Immature natural killer cell (primary cell): Measurements from ENCODE around the gene INPP5F. TPM values are rescaled to one million over a fixed set of nuclear protein-coding genes. Genes with fewer than 3 reads are reported as not detected.

ENCODE experiments used
- DNase-seq, 3 donors: peaks; one replicate each; pipeline ENCODE4 v3.0.0; 2022; ENCODE audit warnings: mixed read lengths in 1 of 3
- H3K27ac Mint-ChIP-seq, 6 donors: one replicate each; pipeline ENCODE4 v1.8.0; 2020; ENCODE audit warnings: mixed read lengths in 6 of 6, mild to moderate bottlenecking in 5 of 6, inconsistent platforms in 4 of 6, moderate library complexity in 3 of 6
- H3K27me3 Mint-ChIP-seq, 3 donors: one replicate each; pipeline ENCODE4 v1.8.0; 2020 to 2021; ENCODE audit warnings: low read depth in 3 of 3, mild to moderate bottlenecking in 3 of 3, mixed read lengths in 3 of 3, moderate library complexity in 3 of 3, inconsistent platforms in 1 of 3
- H3K36me3 Mint-ChIP-seq, 3 donors: one replicate each; pipeline ENCODE4 v1.8.0; 2020; ENCODE audit warnings: mixed read lengths in 3 of 3, inconsistent platforms in 2 of 3, mild to moderate bottlenecking in 2 of 3
- H3K4me1 Mint-ChIP-seq, 2 donors: one replicate each; pipeline ENCODE4 v1.8.0; 2020; ENCODE audit warnings: inconsistent platforms in 2 of 2, mild to moderate bottlenecking in 2 of 2, mixed read lengths in 2 of 2, moderate library complexity in 1 of 2
- H3K4me3 Mint-ChIP-seq, 5 donors: one replicate each; pipeline ENCODE4 v1.8.0; 2020; ENCODE audit warnings: mild to moderate bottlenecking in 5 of 5, mixed read lengths in 5 of 5, inconsistent platforms in 3 of 5, moderate library complexity in 3 of 5
- H3K9me3 Mint-ChIP-seq, 6 donors: one replicate each; pipeline ENCODE4 v1.8.0; 2020; ENCODE audit warnings: mild to moderate bottlenecking in 6 of 6, mixed read lengths in 6 of 6, inconsistent platforms in 4 of 6, moderate library complexity in 3 of 6
- polyA plus RNA-seq, 3 donors: library from polyadenylated mRNA; unstranded; fragments of 300-500 nt; fragmentation: Illumina TruSeq; gene quantifications; one replicate each; pipeline ENCODE4 v1.2.3, GENCODE V29; 2021

The INPP5F gene
- polyA plus RNA-seq, 3 donors from 2014 or later: 6.7 to 8.0 (median 6.8) TPM

- no peak for DNase-seq
- Mint-ChIP-seq H3K36me3 (peaks cover 37 to 66% (median 43%) of the 10 kb centered on the region in 3 donors), H3K4me1 (peaks cover 0 to 7% of the 10 kb centered on the region in 2 donors), H3K27me3 (no peaks in the 10 kb centered on the region), H3K9me3 (no peaks in the 10 kb centered on the region), H3K27ac (peak overlapping the region in 4 of 6 donors; percentile 11 to 67 (median 50)), H3K4me3 (no peak overlapping the region)
Measured at GRCh38 chr10:119832951-119833350, 107.1 kb downstream of the INPP5F start.

GRCh38 chr10:119834188-119834587 lies 108.3 kb downstream of the INPP5F start:
- H3K9me3 Mint-ChIP-seq: no peaks in the 10 kb centered on the region
- peaks cover 37 to 69% (median 43%) of the 10 kb centered on the region in 3 donors for H3K36me3 Mint-ChIP-seq
- H3K27ac Mint-ChIP-seq: peak overlapping the region; percentile 22 to 73 (median 56)
- DNase-seq: no peak
- peaks cover 0 to 7% of the 10 kb centered on the region in 2 donors for H3K4me1 Mint-ChIP-seq
- H3K4me3 Mint-ChIP-seq: no peak overlapping the region
- H3K27me3 Mint-ChIP-seq: no peaks in the 10 kb centered on the region

- peaks cover 0 to 2% of the 10 kb centered on the region in 2 donors for H3K4me1 Mint-ChIP-seq
- no peaks in the 10 kb centered on the region for H3K9me3 Mint-ChIP-seq
- H3K36me3 Mint-ChIP-seq: peaks cover 20 to 72% (median 39%) of the 10 kb centered on the region in 3 donors
- H3K27ac Mint-ChIP-seq: peak overlapping the region in 1 of 6 donors; percentile 61
- H3K4me3 Mint-ChIP-seq: no peak overlapping the region
- no peaks in the 10 kb centered on the region for H3K27me3 Mint-ChIP-seq
- DNase-seq: no peak
Measured at GRCh38 chr10:119845656-119846055, 119.8 kb downstream of the INPP5F start.

GRCh38 chr10:119849031-119849789 lies 123.4 kb downstream of the INPP5F start:
- Mint-ChIP-seq H3K9me3 (no peaks in the 10 kb centered on the region), H3K4me3 (no peak overlapping the region), H3K4me1 (peaks cover 0 to 2% of the 10 kb centered on the region in 2 donors), H3K36me3 (peaks cover 5 to 59% (median 38%) of the 10 kb centered on the region in 3 donors), H3K27me3 (no peaks in the 10 kb centered on the region), H3K27ac (peak overlapping the region in 1 of 6 donors; percentile 40)
- DNase-seq: no peak

GRCh38 chr10:119849944-119850343 lies 124.1 kb downstream of the INPP5F start:
- no peak for DNase-seq
- peaks cover 0 to 2% of the 10 kb centered on the region in 2 donors for H3K4me1 Mint-ChIP-seq
- H3K36me3 Mint-ChIP-seq: peaks cover 5 to 54% (median 32%) of the 10 kb centered on the region in 3 donors
- peak overlapping the region in 2 of 6 donors; percentile 45 to 50 for H3K27ac Mint-ChIP-seq
- H3K4me3 Mint-ChIP-seq: no peak overlapping the region
- H3K9me3 Mint-ChIP-seq: no peaks in the 10 kb centered on the region
- no peaks in the 10 kb centered on the region for H3K27me3 Mint-ChIP-seq

- H3K36me3 Mint-ChIP-seq: peaks cover 0 to 42% (median 27%) of the 10 kb centered on the region in 3 donors
- H3K4me1 Mint-ChIP-seq: no peaks in the 10 kb centered on the region
- H3K9me3 Mint-ChIP-seq: no peaks in the 10 kb centered on the region
- H3K4me3 Mint-ChIP-seq: no peak overlapping the region
- no peaks in the 10 kb centered on the region for H3K27me3 Mint-ChIP-seq
- H3K27ac Mint-ChIP-seq: no peak overlapping the region
- no peak for DNase-seq
Measured at GRCh38 chr10:119852277-119852676, 126.4 kb downstream of the INPP5F start.

GRCh38 chr10:119852822-119853221 lies 127.0 kb downstream of the INPP5F start:
- H3K4me3 Mint-ChIP-seq: no peak overlapping the region
- H3K27ac Mint-ChIP-seq: peak overlapping the region in 1 of 6 donors; percentile 1
- no peaks in the 10 kb centered on the region for H3K4me1 Mint-ChIP-seq
- no peaks in the 10 kb centered on the region for H3K9me3 Mint-ChIP-seq
- DNase-seq: no peak
- peaks cover 0 to 38% (median 26%) of the 10 kb centered on the region in 3 donors for H3K36me3 Mint-ChIP-seq
- no peaks in the 10 kb centered on the region for H3K27me3 Mint-ChIP-seq

- Mint-ChIP-seq H3K4me3 (no peak overlapping the region), H3K9me3 (no peaks in the 10 kb centered on the region), H3K27ac (peak overlapping the region in 2 of 6 donors; percentile 28 to 44), H3K4me1 (no peaks in the 10 kb centered on the region), H3K27me3 (no peaks in the 10 kb centered on the region), H3K36me3 (peaks cover 0 to 34% (median 24%) of the 10 kb centered on the region in 3 donors)
- DNase-seq: no peak
Measured at GRCh38 chr10:119853574-119853973, 127.7 kb downstream of the INPP5F start.

GRCh38 chr10:119858063-119858462 lies 132.2 kb downstream of the INPP5F start:
- Mint-ChIP-seq H3K4me3 (no peak overlapping the region), H3K4me1 (peaks cover 25 to 39% of the 10 kb centered on the region in 2 donors), H3K27me3 (no peaks in the 10 kb centered on the region), H3K27ac (no peak overlapping the region), H3K9me3 (no peaks in the 10 kb centered on the region), H3K36me3 (peaks cover 0 to 12% (median 4%) of the 10 kb centered on the region in 3 donors)
- DNase-seq: no peak

- peaks cover 7 to 15% (median 11%) of the 10 kb centered on the region in 3 donors for H3K36me3 Mint-ChIP-seq
- peaks cover 2 to 9% (median 6%) of the 10 kb centered on the region in 6 donors for H3K9me3 Mint-ChIP-seq
- H3K27me3 Mint-ChIP-seq: no peaks in the 10 kb centered on the region
- DNase-seq: peak; percentile 34 to 50 (median 46)
- H3K27ac Mint-ChIP-seq: peak overlapping the region in 1 of 6 donors; percentile 4
- no peak overlapping the region for H3K4me3 Mint-ChIP-seq
- peaks cover 32 to 51% of the 10 kb centered on the region in 2 donors for H3K4me1 Mint-ChIP-seq
Measured at GRCh38 chr10:119859420-119860258, 133.8 kb downstream of the INPP5F start.

- DNase-seq: no peak
- Mint-ChIP-seq H3K27ac (peak overlapping the region in 4 of 6 donors; percentile 1 to 68 (median 42)), H3K4me3 (peak overlapping the region in 1 of 5 donors; percentile 2), H3K9me3 (peaks cover 2 to 10% (median 6%) of the 10 kb centered on the region in 6 donors), H3K4me1 (peaks cover 40 to 64% of the 10 kb centered on the region in 2 donors), H3K27me3 (no peaks in the 10 kb centered on the region), H3K36me3 (peaks cover 13 to 17% (median 13%) of the 10 kb centered on the region in 3 donors)
Measured at GRCh38 chr10:119860866-119861607, 135.2 kb downstream of the INPP5F start.

- DNase-seq: no peak
- H3K36me3 Mint-ChIP-seq: peaks cover 9 to 13% (median 13%) of the 10 kb centered on the region in 3 donors
- H3K4me1 Mint-ChIP-seq: peaks cover 44 to 71% of the 10 kb centered on the region in 2 donors
- peak overlapping the region in 2 of 6 donors; percentile 24 to 64 for H3K27ac Mint-ChIP-seq
- H3K9me3 Mint-ChIP-seq: peaks cover 2 to 10% (median 6%) of the 10 kb centered on the region in 6 donors
- no peak overlapping the region for H3K4me3 Mint-ChIP-seq
- no peaks in the 10 kb centered on the region for H3K27me3 Mint-ChIP-seq
Measured at GRCh38 chr10:119862524-119862923, 136.7 kb downstream of the INPP5F start.

- peak overlapping the region in 2 of 6 donors; percentile 22 to 68 for H3K27ac Mint-ChIP-seq
- H3K27me3 Mint-ChIP-seq: no peaks in the 10 kb centered on the region
- peaks cover 2 to 10% (median 6%) of the 10 kb centered on the region in 6 donors for H3K9me3 Mint-ChIP-seq
- no peak overlapping the region for H3K4me3 Mint-ChIP-seq
- peaks cover 53 to 83% of the 10 kb centered on the region in 2 donors for H3K4me1 Mint-ChIP-seq
- peaks cover 9 to 13% (median 13%) of the 10 kb centered on the region in 3 donors for H3K36me3 Mint-ChIP-seq
- DNase-seq: no peak
Measured at GRCh38 chr10:119863951-119864565, 138.2 kb downstream of the INPP5F start.
